ENCODE data around the gene CABP7. TPM values are rescaled to one million over a fixed set of nuclear protein-coding genes. Genes with fewer than 3 reads are reported as not detected.

Gene CABP7
- total RNA-seq, 1 experiment from 2014 or later = not detected

DNA sequence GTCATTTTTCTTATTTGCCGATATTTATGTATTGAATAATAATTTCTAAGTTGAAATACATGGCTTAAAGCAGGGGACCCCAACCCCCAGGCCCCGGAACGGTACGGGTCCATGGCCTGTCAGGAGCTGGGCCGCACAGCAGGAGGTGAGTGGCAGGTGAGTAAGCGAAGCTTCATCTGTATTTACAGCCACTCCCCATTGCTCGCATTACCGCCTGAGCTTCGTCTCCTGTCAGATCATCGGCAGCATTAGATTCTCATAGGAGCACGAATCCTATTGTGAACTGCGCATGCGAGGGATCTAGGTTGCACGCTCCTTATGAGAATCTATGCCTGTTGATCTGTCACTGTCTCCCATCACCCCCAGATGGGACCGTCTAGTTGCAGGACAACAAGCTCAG lies 42.5 kb downstream of the CABP7 start:
- intact Hi-C loops (cut with micrococcal nuclease) = no loop called here
- H3K27ac ChIP-seq (ENCODE audit: low read depth, low read length) = no peak overlapping the region; the same call in 1 of the 2 replicates
- ChIA-PET RAD21 (ENCODE audit: low non-redundant PET in 1 of 2, low total read pairs in 2 of 2, uncharacterized antibody in 2 of 2, unreplicated experiment in 2 of 2) (no interaction called here), CTCF (interaction anchor here (0.7 to 1.4 kb wide), 4 partner anchors 10 to 326 kb away, joined by 3 to 10 read pairs (median 4); no protein-coding TSS in a partner anchor), POLR2A (no interaction called here)
- no peak overlapping the region for H3K9ac ChIP-seq (ENCODE audit: low read length)
- no peaks in the 10 kb centered on the region for H3K36me3 ChIP-seq (ENCODE audit: control insufficient read depth in 1 of 2, insufficient read depth in 2 of 2, low read length in 2 of 2)
- H3K4me3 ChIP-seq (replicated peaks in 1 of 2; ENCODE audit: low read depth in 1 of 2, low read length in 2 of 2) = no peak overlapping the region; a peak in 1 of 4 replicates
- peaks cover 6% of the 10 kb centered on the region; the same call in 1 of the 2 replicates for H3K79me2 ChIP-seq (ENCODE audit: insufficient read depth, low read length)
- ATAC-seq (peak; percentile 31), DNase-seq (ENCODE audit: low read depth, low spot score) (peak; percentile 83)
- no peaks in the 10 kb centered on the region for H3K9me2 ChIP-seq (ENCODE audit: insufficient read depth)
- 0 out of 2 replicates have a peak, but pooled peaks have one; percentile 26 for TF ChIP-seq SIN3A (IDR thresholded peaks at IDR 0.05; ENCODE audit: low read depth)
- TF ChIP-seq, protein P1, sequence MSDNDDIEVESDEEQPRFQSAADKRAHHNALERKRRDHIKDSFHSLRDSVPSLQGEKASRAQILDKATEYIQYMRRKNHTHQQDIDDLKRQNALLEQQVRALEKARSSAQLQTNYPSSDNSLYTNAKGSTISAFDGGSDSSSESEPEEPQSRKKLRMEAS (IDR thresholded peaks at IDR 0.05) = no peak; the same call in 1 of the 2 replicates
- TF ChIP-seq SRF (IDR thresholded peaks at IDR 0.05; ENCODE audit: low read depth) = no peak
- no peaks in the 10 kb centered on the region for H3K9me3 ChIP-seq (ENCODE audit: control insufficient read depth in 1 of 2, insufficient read depth in 1 of 2, low read depth in 1 of 2, low read length in 2 of 2)
- no peak overlapping the region for H2AFZ ChIP-seq (ENCODE audit: low read depth, low read length, poor library complexity, severe bottlenecking)
- BruUV-seq (replicated peaks) = no TSS peak
- H4K20me1 ChIP-seq (ENCODE audit: insufficient read depth) = no peaks in the 10 kb centered on the region
- no peaks in the 10 kb centered on the region for H3K27me3 ChIP-seq (ENCODE audit: insufficient read depth, low read length)
- H3K4me1 ChIP-seq (ENCODE audit: control insufficient read depth in 1 of 2, insufficient read depth in 2 of 2, low read length in 2 of 2) = peaks cover 10 to 27% of the 10 kb centered on the region in 2 experiments
- H3K4me2 ChIP-seq (ENCODE audit: low read length) = peak overlapping the region; percentile 38

DNA sequence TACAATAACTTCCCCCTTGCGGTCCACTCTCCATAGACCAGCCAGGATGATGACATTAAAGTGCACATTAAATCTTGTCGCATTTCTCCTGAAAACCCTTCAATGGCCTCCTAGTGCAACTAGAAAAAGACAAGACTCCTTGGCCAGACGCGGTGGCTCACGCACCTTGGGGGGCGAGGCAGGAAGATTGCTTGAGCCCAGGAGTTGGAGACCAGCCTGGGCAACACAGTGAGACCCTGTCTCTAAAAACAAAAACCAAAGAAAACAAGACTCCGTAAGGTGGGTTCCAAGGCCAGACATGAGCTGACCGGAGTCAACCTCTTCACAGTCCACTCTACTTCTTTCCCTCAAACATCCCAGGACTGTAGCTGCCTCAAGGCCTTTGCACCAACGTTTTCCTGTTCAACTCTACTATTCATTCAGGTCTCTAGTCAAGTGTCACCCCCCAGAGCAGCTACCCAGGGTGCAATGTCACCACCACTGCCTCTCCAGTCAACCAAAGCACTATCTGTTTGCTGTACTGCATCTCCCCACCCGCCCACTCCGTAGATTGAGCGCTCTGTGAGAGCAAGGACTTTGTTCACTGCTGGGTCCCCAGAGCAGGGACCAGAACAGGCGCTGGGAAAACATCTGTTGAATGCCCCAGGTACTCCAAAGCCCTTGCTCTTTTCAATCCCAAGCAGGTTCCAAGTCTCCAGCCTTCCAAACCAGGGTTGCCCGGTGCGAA lies 46.3 kb downstream of the CABP7 start:
- no peaks in the 10 kb centered on the region for H3K27me3 ChIP-seq (ENCODE audit: insufficient read depth, low read length)
- peaks cover 15 to 37% of the 10 kb centered on the region in 2 experiments for H3K4me1 ChIP-seq (ENCODE audit: control insufficient read depth in 1 of 2, insufficient read depth in 2 of 2, low read length in 2 of 2)
- peak overlapping the region; percentile 91 for H3K4me2 ChIP-seq (ENCODE audit: low read length)
- H3K79me2 ChIP-seq (ENCODE audit: insufficient read depth, low read length) = peaks cover 32% of the 10 kb centered on the region
- H4K20me1 ChIP-seq (ENCODE audit: insufficient read depth) = no peaks in the 10 kb centered on the region
- no peaks in the 10 kb centered on the region for H3K9me2 ChIP-seq (ENCODE audit: insufficient read depth)
- H3K9ac ChIP-seq (ENCODE audit: low read length) = peak overlapping the region; percentile 80
- peaks cover 15 to 19% of the 10 kb centered on the region in 2 experiments; a peak in 3 of 4 replicates for H3K36me3 ChIP-seq (ENCODE audit: control insufficient read depth in 1 of 2, insufficient read depth in 2 of 2, low read length in 2 of 2)
- RAD21 ChIA-PET (ENCODE audit: low non-redundant PET in 1 of 2, low total read pairs in 2 of 2, uncharacterized antibody in 2 of 2, unreplicated experiment in 2 of 2) = interaction anchor here in 1 of 2 experiments (1.1 kb wide), 1 partner anchor 64 kb away, joined by 3 read pairs; no protein-coding TSS in a partner anchor
- H2AFZ ChIP-seq (ENCODE audit: low read depth, low read length, poor library complexity, severe bottlenecking) = no peak overlapping the region
- intact Hi-C loops (cut with micrococcal nuclease) = no loop called here
- H3K27ac ChIP-seq (ENCODE audit: low read depth, low read length) = peak overlapping the region; percentile 82
- TSS peak; percentile 84 for BruUV-seq (replicated peaks)
- no peaks in the 10 kb centered on the region for H3K9me3 ChIP-seq (ENCODE audit: control insufficient read depth in 1 of 2, insufficient read depth in 1 of 2, low read depth in 1 of 2, low read length in 2 of 2)
- DNase-seq (ENCODE audit: low read depth, low spot score) (no peak), ATAC-seq (peak; percentile 3)
- CTCF ChIA-PET = interaction anchor here (1.0 kb wide), 1 partner anchor 323 kb away, joined by 7 read pairs; no protein-coding TSS in a partner anchor
- POLR2A ChIA-PET = no interaction called here
- H3K4me3 ChIP-seq (replicated peaks in 1 of 2; ENCODE audit: low read depth in 1 of 2, low read length in 2 of 2) = peak overlapping the region; percentile 75 to 83
- TF ChIP-seq ELF1 (IDR thresholded peaks at IDR 0.05; ENCODE audit: borderline replicate concordance, low read depth) (no peak), SP1 (IDR thresholded peaks at IDR 0.05; ENCODE audit: low read depth) (no peak), ZNF274 (IDR thresholded peaks at IDR 0.05; ENCODE audit: low read depth, low read length) (no peak), EZH2phosphoT487 (IDR thresholded peaks at IDR 0.05; ENCODE audit: borderline replicate concordance) (no peak), CBX3 (IDR thresholded peaks at IDR 0.05; ENCODE audit: low read depth) (no peak), ZFX (IDR thresholded peaks at IDR 0.05) (no peak), YY1 (IDR thresholded peaks at IDR 0.05; ENCODE audit: extremely low read depth, insufficient replicate concordance, low read depth, low read length) (no peak), CEBPB (IDR thresholded peaks at IDR 0.05; ENCODE audit: low read depth) (no peak), POLR2AphosphoS5 (IDR thresholded peaks at IDR 0.05; ENCODE audit: low read depth, low read length) (no peak), FOSL1 (IDR thresholded peaks at IDR 0.05; ENCODE audit: low read depth) (no peak)
- TF ChIP-seq, protein P2, sequence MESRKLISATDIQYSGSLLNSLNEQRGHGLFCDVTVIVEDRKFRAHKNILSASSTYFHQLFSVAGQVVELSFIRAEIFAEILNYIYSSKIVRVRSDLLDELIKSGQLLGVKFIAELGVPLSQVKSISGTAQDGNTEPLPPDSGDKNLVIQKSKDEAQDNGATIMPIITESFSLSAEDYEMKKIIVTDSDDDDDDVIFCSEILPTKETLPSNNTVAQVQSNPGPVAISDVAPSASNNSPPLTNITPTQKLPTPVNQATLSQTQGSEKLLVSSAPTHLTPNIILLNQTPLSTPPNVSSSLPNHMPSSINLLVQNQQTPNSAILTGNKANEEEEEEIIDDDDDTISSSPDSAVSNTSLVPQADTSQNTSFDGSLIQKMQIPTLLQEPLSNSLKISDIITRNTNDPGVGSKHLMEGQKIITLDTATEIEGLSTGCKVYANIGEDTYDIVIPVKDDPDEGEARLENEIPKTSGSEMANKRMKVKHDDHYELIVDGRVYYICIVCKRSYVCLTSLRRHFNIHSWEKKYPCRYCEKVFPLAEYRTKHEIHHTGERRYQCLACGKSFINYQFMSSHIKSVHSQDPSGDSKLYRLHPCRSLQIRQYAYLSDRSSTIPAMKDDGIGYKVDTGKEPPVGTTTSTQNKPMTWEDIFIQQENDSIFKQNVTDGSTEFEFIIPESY (IDR thresholded peaks at IDR 0.05; ENCODE audit: extremely low read depth, insufficient replicate concordance, low read length) = no peak
- TF ChIP-seq, protein P3, sequence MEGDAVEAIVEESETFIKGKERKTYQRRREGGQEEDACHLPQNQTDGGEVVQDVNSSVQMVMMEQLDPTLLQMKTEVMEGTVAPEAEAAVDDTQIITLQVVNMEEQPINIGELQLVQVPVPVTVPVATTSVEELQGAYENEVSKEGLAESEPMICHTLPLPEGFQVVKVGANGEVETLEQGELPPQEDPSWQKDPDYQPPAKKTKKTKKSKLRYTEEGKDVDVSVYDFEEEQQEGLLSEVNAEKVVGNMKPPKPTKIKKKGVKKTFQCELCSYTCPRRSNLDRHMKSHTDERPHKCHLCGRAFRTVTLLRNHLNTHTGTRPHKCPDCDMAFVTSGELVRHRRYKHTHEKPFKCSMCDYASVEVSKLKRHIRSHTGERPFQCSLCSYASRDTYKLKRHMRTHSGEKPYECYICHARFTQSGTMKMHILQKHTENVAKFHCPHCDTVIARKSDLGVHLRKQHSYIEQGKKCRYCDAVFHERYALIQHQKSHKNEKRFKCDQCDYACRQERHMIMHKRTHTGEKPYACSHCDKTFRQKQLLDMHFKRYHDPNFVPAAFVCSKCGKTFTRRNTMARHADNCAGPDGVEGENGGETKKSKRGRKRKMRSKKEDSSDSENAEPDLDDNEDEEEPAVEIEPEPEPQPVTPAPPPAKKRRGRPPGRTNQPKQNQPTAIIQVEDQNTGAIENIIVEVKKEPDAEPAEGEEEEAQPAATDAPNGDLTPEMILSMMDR (IDR thresholded peaks at IDR 0.05 in 2 of 3, conservative IDR thresholded peaks at IDR 0.05 in 1 of 3; ENCODE audit: borderline replicate concordance in 1 of 3, insufficient read depth in 1 of 3, low read depth in 2 of 3, low read length in 2 of 3) = no peak
